ENCODE data around the gene SCUBE1. TPM values are rescaled to one million over a fixed set of nuclear protein-coding genes. Genes with fewer than 3 reads are reported as not detected.

SCUBE1 gene
- total RNA-seq, 2 experiments from 2014 or later, result not detected

- ChIA-PET POLR2A (no interaction called here), CTCF (interaction anchor here (11.6 kb wide), 1 partner anchor 75 kb away, joined by 156 read pairs; no protein-coding TSS in a partner anchor)
- no peak overlapping the region for H3K4me3 Mint-ChIP-seq
- no peak for DNase-seq
- H3K36me3 Mint-ChIP-seq, result no peaks in the 10 kb centered on the region
- H3K27ac Mint-ChIP-seq, result no peak overlapping the region
- H3K4me1 Mint-ChIP-seq (ENCODE audit: low read depth), result no peaks in the 10 kb centered on the region
- peaks cover 3% of the 10 kb centered on the region for H3K27me3 Mint-ChIP-seq
- intact Hi-C loops (cut with micrococcal nuclease), result loop anchor here (5.0 kb wide), 1 partner anchor 39 kb away; no protein-coding TSS in a partner anchor
- H3K9me3 Mint-ChIP-seq, result no peaks in the 10 kb centered on the region
Observed at GRCh38 chr22:43270949-43271348, 72.2 kb downstream of the SCUBE1 start.

- POLR2A ChIA-PET, result no interaction called here
- no peak for DNase-seq
- Mint-ChIP-seq H3K9me3 (no peaks in the 10 kb centered on the region), H3K4me1 (ENCODE audit: low read depth) (no peaks in the 10 kb centered on the region), H3K27me3 (peaks cover 2% of the 10 kb centered on the region), H3K4me3 (no peak overlapping the region), H3K27ac (no peak overlapping the region), H3K36me3 (no peaks in the 10 kb centered on the region)
- CTCF ChIA-PET, result interaction anchor here (0.7 to 11.6 kb wide), 4 partner anchors 38 to 274 kb away, joined by 3 to 156 read pairs (median 4); no protein-coding TSS in a partner anchor
- intact Hi-C loops (cut with micrococcal nuclease), result loop anchor here (5.0 kb wide), 1 partner anchor 38 kb away; no protein-coding TSS in a partner anchor
Observed at GRCh38 chr22:43270314-43270908, 72.8 kb downstream of the SCUBE1 start.

GRCh38 chr22:43269646-43270045 lies 73.5 kb downstream of the SCUBE1 start:
- CTCF ChIA-PET, result interaction anchor here (1.2 to 11.6 kb wide), 3 partner anchors 38 to 116 kb away, joined by 3 to 156 read pairs (median 5); no protein-coding TSS in a partner anchor
- no peaks in the 10 kb centered on the region for H3K9me3 Mint-ChIP-seq

GRCh38 chr22:43269246-43269645 lies 73.9 kb downstream of the SCUBE1 start:
- ChIA-PET CTCF (interaction anchor here (1.2 to 11.6 kb wide), 3 partner anchors 37 to 117 kb away, joined by 3 to 156 read pairs (median 5); no protein-coding TSS in a partner anchor), POLR2A (interaction anchor here (0.5 kb wide), 1 partner anchor 704 kb away, joined by 3 read pairs; no protein-coding TSS in a partner anchor)
- Mint-ChIP-seq H3K27ac (no peak overlapping the region), H3K27me3 (no peaks in the 10 kb centered on the region), H3K36me3 (no peaks in the 10 kb centered on the region), H3K4me3 (no peak overlapping the region), H3K9me3 (no peaks in the 10 kb centered on the region), H3K4me1 (ENCODE audit: low read depth) (peaks cover 6% of the 10 kb centered on the region)
- DNase-seq, result no peak
- intact Hi-C loops (cut with micrococcal nuclease), result loop anchor here (10.0 kb wide), 1 partner anchor 84 kb away; the partner anchor contains the start of gene TTLL12

More at GRCh38 chr22:43269646-43270045, 73.5 kb downstream of the SCUBE1 start:
- DNase-seq, result no peak
- Mint-ChIP-seq H3K36me3 (no peaks in the 10 kb centered on the region), H3K4me1 (ENCODE audit: low read depth) (peaks cover 2% of the 10 kb centered on the region), H3K27me3 (no peaks in the 10 kb centered on the region), H3K27ac (no peak overlapping the region), H3K4me3 (no peak overlapping the region)
- POLR2A ChIA-PET, result interaction anchor here (0.5 kb wide), 1 partner anchor 704 kb away, joined by 3 read pairs; no protein-coding TSS in a partner anchor
- intact Hi-C loops (cut with micrococcal nuclease), result loop anchor here (5.0 to 10.0 kb wide), 2 partner anchors 37 to 85 kb away; partner anchors contain the start of gene TTLL12

GRCh38 chr22:43267981-43268660 lies 75.1 kb downstream of the SCUBE1 start:
- Mint-ChIP-seq H3K9me3 (no peaks in the 10 kb centered on the region), H3K27ac (no peak overlapping the region), H3K4me3 (no peak overlapping the region), H3K4me1 (ENCODE audit: low read depth) (peaks cover 18% of the 10 kb centered on the region), H3K36me3 (no peaks in the 10 kb centered on the region), H3K27me3 (no peaks in the 10 kb centered on the region)
- POLR2A ChIA-PET, result no interaction called here
- no peak for DNase-seq
- intact Hi-C loops (cut with micrococcal nuclease), result loop anchor here (10.0 kb wide), 1 partner anchor 83 kb away; the partner anchor contains the start of gene TTLL12
- CTCF ChIA-PET, result interaction anchor here (1.1 kb wide), 1 partner anchor 78 kb away, joined by 4 read pairs; no protein-coding TSS in a partner anchor

- Mint-ChIP-seq H3K4me1 (ENCODE audit: low read depth) (peaks cover 24% of the 10 kb centered on the region), H3K27me3 (no peaks in the 10 kb centered on the region), H3K27ac (no peak overlapping the region)
Observed at GRCh38 chr22:43267332-43267980, 75.7 kb downstream of the SCUBE1 start.

GRCh38 chr22:43266076-43266475 lies 77.1 kb downstream of the SCUBE1 start:
- intact Hi-C loops (cut with micrococcal nuclease), result loop anchor here (10.0 kb wide), 1 partner anchor 81 kb away; the partner anchor contains the start of gene TTLL12
- DNase-seq, result no peak
- Mint-ChIP-seq H3K36me3 (no peaks in the 10 kb centered on the region), H3K4me3 (no peak overlapping the region), H3K27ac (no peak overlapping the region), H3K4me1 (ENCODE audit: low read depth) (peaks cover 25% of the 10 kb centered on the region), H3K9me3 (no peaks in the 10 kb centered on the region), H3K27me3 (no peaks in the 10 kb centered on the region)
- ChIA-PET POLR2A (no interaction called here), CTCF (interaction anchor here (1.2 to 1.3 kb wide), 2 partner anchors 7 to 119 kb away, joined by 3 to 4 read pairs; no protein-coding TSS in a partner anchor)

More at GRCh38 chr22:43267332-43267980, 75.7 kb downstream of the SCUBE1 start:
- Mint-ChIP-seq H3K4me3 (no peak overlapping the region), H3K9me3 (no peaks in the 10 kb centered on the region), H3K36me3 (no peaks in the 10 kb centered on the region)
- intact Hi-C loops (cut with micrococcal nuclease), result loop anchor here (10.0 kb wide), 1 partner anchor 83 kb away; the partner anchor contains the start of gene TTLL12
- no peak for DNase-seq
- ChIA-PET POLR2A (no interaction called here), CTCF (interaction anchor here (1.1 kb wide), 1 partner anchor 79 kb away, joined by 4 read pairs; no protein-coding TSS in a partner anchor)

- Mint-ChIP-seq H3K36me3 (no peaks in the 10 kb centered on the region), H3K4me1 (ENCODE audit: low read depth) (peaks cover 25% of the 10 kb centered on the region), H3K27me3 (no peaks in the 10 kb centered on the region), H3K27ac (peak overlapping the region; percentile 65), H3K9me3 (no peaks in the 10 kb centered on the region), H3K4me3 (peak overlapping the region; percentile 39)
- peak; percentile 93 for DNase-seq
- CTCF ChIA-PET, result interaction anchor here (1.0 to 2.7 kb wide), 3 partner anchors 10 to 123 kb away, joined by 3 to 11 read pairs (median 10); no protein-coding TSS in a partner anchor
- intact Hi-C loops (cut with micrococcal nuclease), result loop anchor here (10.0 kb wide), 1 partner anchor 79 kb away; the partner anchor contains the start of gene TTLL12
- POLR2A ChIA-PET, result no interaction called here
Observed at GRCh38 chr22:43263645-43264514, 79.3 kb downstream of the SCUBE1 start.

GRCh38 chr22:43262990-43263644 lies 80.1 kb downstream of the SCUBE1 start:
- CTCF ChIA-PET, result interaction anchor here (1.0 to 2.7 kb wide), 3 partner anchors 11 to 124 kb away, joined by 3 to 11 read pairs (median 10); no protein-coding TSS in a partner anchor
- peak; percentile 54 for DNase-seq
- peaks cover 25% of the 10 kb centered on the region for H3K4me1 Mint-ChIP-seq (ENCODE audit: low read depth)
- H3K36me3 Mint-ChIP-seq, result no peaks in the 10 kb centered on the region
- H3K9me3 Mint-ChIP-seq, result no peaks in the 10 kb centered on the region
- POLR2A ChIA-PET, result no interaction called here
- intact Hi-C loops (cut with micrococcal nuclease), result loop anchor here (10.0 kb wide), 1 partner anchor 78 kb away; the partner anchor contains the start of gene TTLL12
- no peaks in the 10 kb centered on the region for H3K27me3 Mint-ChIP-seq
- H3K4me3 Mint-ChIP-seq, result peak overlapping the region; percentile 39
- H3K27ac Mint-ChIP-seq, result peak overlapping the region; percentile 65
